ENCODE results near the gene TMED5. TPM values are rescaled to one million over a fixed set of nuclear protein-coding genes. Genes with fewer than 3 reads are reported as not detected.
"Not testable (repeated sequence)": the region's sequence is repeated elsewhere in the genome, so short reads cannot be mapped to it uniquely, and the experiment has no call there.

Gene TMED5
- total RNA-seq, 6 experiments from 2014 or later, result 50.2 to 59.4 (median 54.9) TPM

- Mint-ChIP-seq H3K9me3 (no peaks in the 10 kb centered on the region), H3K4me3 (no peak overlapping the region), H3K27me3 (ENCODE audit: insufficient read depth) (no peaks in the 10 kb centered on the region), H3K27ac (no peak overlapping the region), H3K36me3 (ENCODE audit: low read depth) (no peaks in the 10 kb centered on the region; the same call in 1 of the 2 replicates), H3K4me1 (ENCODE audit: low read depth) (peaks cover 33% of the 10 kb centered on the region)
- no peak for TF ChIP-seq CTCF (IDR thresholded peaks at IDR 0.05)
- no peak for DNase-seq
These were observed 6.5 kb upstream of the TMED5 start for GRCh38 chr1:93186667-93187066.

GRCh38 chr1:93180723-93181613 lies 755 bp upstream of the TMED5 start, which contains the start of gene CCDC18:
TSS of gene CCDC18 (plus strand) at chr1:93180724. CDS start at chr1:93183362, 2,638 bp downstream.
- H3K4me1 Mint-ChIP-seq (ENCODE audit: low read depth), result peaks cover 62% of the 10 kb centered on the region
- TF ChIP-seq CTCF (IDR thresholded peaks at IDR 0.05), result no peak
- H3K36me3 Mint-ChIP-seq (ENCODE audit: low read depth), result 0 out of 2 replicates have a peak, but pooled peaks cover 4% of the 10 kb centered on the region
- H3K9me3 Mint-ChIP-seq, result no peaks in the 10 kb centered on the region
- H3K4me3 Mint-ChIP-seq, result peak within 1 kb of the TSS; percentile 95
- peak within 1 kb of the TSS; percentile 99 for H3K27ac Mint-ChIP-seq
- peaks cover 4% of the 10 kb centered on the region; the same call in 1 of the 2 replicates for H3K27me3 Mint-ChIP-seq (ENCODE audit: insufficient read depth)
- peak; percentile 58 for DNase-seq

- H3K27ac Mint-ChIP-seq, result peak overlapping the region; percentile 99
- peaks cover 50% of the 10 kb centered on the region for H3K4me1 Mint-ChIP-seq (ENCODE audit: low read depth)
- no peak for DNase-seq
- H3K36me3 Mint-ChIP-seq (ENCODE audit: low read depth), result peaks cover 11% of the 10 kb centered on the region
- peak overlapping the region; percentile 95 for H3K4me3 Mint-ChIP-seq
- no peak for TF ChIP-seq CTCF (IDR thresholded peaks at IDR 0.05)
- no peaks in the 10 kb centered on the region for H3K9me3 Mint-ChIP-seq
- H3K27me3 Mint-ChIP-seq (ENCODE audit: insufficient read depth), result peaks cover 4% of the 10 kb centered on the region; the same call in 1 of the 2 replicates
These were observed 1.8 kb downstream of the TMED5 start for GRCh38 chr1:93178418-93178817.

- peaks cover 4% of the 10 kb centered on the region; the same call in 1 of the 2 replicates for H3K27me3 Mint-ChIP-seq (ENCODE audit: insufficient read depth)
- TF ChIP-seq CTCF (IDR thresholded peaks at IDR 0.05), result no peak
- peaks cover 50% of the 10 kb centered on the region for H3K4me1 Mint-ChIP-seq (ENCODE audit: low read depth)
- peak overlapping the region; percentile 99 for H3K27ac Mint-ChIP-seq
- peak overlapping the region; percentile 95 for H3K4me3 Mint-ChIP-seq
- peaks cover 11% of the 10 kb centered on the region for H3K36me3 Mint-ChIP-seq (ENCODE audit: low read depth)
- peak; percentile 4 for DNase-seq
- no peaks in the 10 kb centered on the region for H3K9me3 Mint-ChIP-seq
These were observed 2.2 kb downstream of the TMED5 start for GRCh38 chr1:93177991-93178390.

GRCh38 chr1:93174638-93175037 lies 5.6 kb downstream of the TMED5 start:
- peaks cover 28% of the 10 kb centered on the region for H3K36me3 Mint-ChIP-seq (ENCODE audit: low read depth)
- not testable (repeated sequence) for H3K27ac Mint-ChIP-seq; H3K4me3 Mint-ChIP-seq; DNase-seq; H3K27me3 Mint-ChIP-seq (ENCODE audit: insufficient read depth); H3K9me3 Mint-ChIP-seq
- peaks cover 52% of the 10 kb centered on the region for H3K4me1 Mint-ChIP-seq (ENCODE audit: low read depth)

- H3K9me3 Mint-ChIP-seq, result peaks cover 21% of the 10 kb centered on the region
- no peak overlapping the region; the same call in 1 of the 2 replicates for H3K4me3 Mint-ChIP-seq
- H3K27me3 Mint-ChIP-seq (ENCODE audit: insufficient read depth), result no peaks in the 10 kb centered on the region
- peaks cover 46% of the 10 kb centered on the region for H3K36me3 Mint-ChIP-seq (ENCODE audit: low read depth)
- no peak for DNase-seq
- no peak for TF ChIP-seq CTCF (IDR thresholded peaks at IDR 0.05)
- no peak overlapping the region for H3K27ac Mint-ChIP-seq
- peaks cover 46% of the 10 kb centered on the region for H3K4me1 Mint-ChIP-seq (ENCODE audit: low read depth)
These were observed 7.4 kb downstream of the TMED5 start for GRCh38 chr1:93172778-93173177.
